Panc1 (cell line): ENCODE data around the gene TPP1. TPM values are rescaled to one million over a fixed set of nuclear protein-coding genes. Genes with fewer than 3 reads are reported as not detected.

ENCODE experiments used
- ATAC-seq: fragments of 200-7000 bp; cut with Tn5 transposase; 2 replicates; pipeline ENCODE4 v1.9.1; 2020; ENCODE audit warnings: mild to moderate bottlenecking, moderate library complexity
- BruUV-seq: library from RNA; stranded (reverse); fragments of 400-500 nt; replicated peaks from 2 replicates; lab custom pipeline; 2021; lab: Mats Ljungman, UMichigan
- CTCF ChIA-PET: fragments of 300-600 bp; sonication (Branson Sonifier 250); formaldehyde crosslinking; loops from one replicate; lab custom pipeline; 2022; ENCODE audit warnings: antibody characterized with exemption; lab: Charles Lee
- POLR2A ChIA-PET: fragments of 300-600 bp; sonication (Branson Sonifier 250); formaldehyde crosslinking; loops from one replicate; lab custom pipeline; 2022; ENCODE audit warnings: antibody characterized with exemption; lab: Charles Lee
- DNase-seq: peaks from one replicate; pipeline ENCODE4 v3.0.0-alpha.2; 2010; ENCODE audit warnings: low read depth, low spot score
- H3K27ac ChIP-seq: 2 replicates; pipeline ENCODE4 v1.5.1; 2011; ENCODE audit warnings: mild to moderate bottlenecking, low read length, inconsistent platforms
- H3K27me3 ChIP-seq: fragments of 200-500 bp; sonication (Bioruptor generic); 2 replicates; pipeline ENCODE4 v1.6.0; 2014; ENCODE audit warnings: low read length, inconsistent platforms; ENCODE audit not compliant: control insufficient read depth, insufficient read depth
- H3K36me3 ChIP-seq: fragments of 200-500 bp; sonication (Bioruptor generic); 2 replicates; pipeline ENCODE4 v1.5.1; 2014; ENCODE audit warnings: inconsistent platforms, mild to moderate bottlenecking, low read length, moderate library complexity; ENCODE audit not compliant: control insufficient read depth, insufficient read depth
- H3K4me1 ChIP-seq: 2 replicates; pipeline ENCODE4 v1.5.1; 2011; ENCODE audit warnings: inconsistent platforms, mild to moderate bottlenecking, low read length, moderate library complexity; ENCODE audit not compliant: control insufficient read depth, insufficient read depth
- H3K4me3 ChIP-seq, 2 experiments: 2 replicates each; pipeline ENCODE4 v1.5.1; 2011 to 2012; ENCODE audit warnings: low read depth in 2 of 2, low read length in 2 of 2, mild to moderate bottlenecking in 2 of 2, inconsistent platforms in 1 of 2, moderate library complexity in 1 of 2
- H3K9me3 ChIP-seq: fragments of 200-500 bp; sonication (Bioruptor generic); 2 replicates; pipeline ENCODE4 v1.5.1; 2014; ENCODE audit warnings: low read depth, mild to moderate bottlenecking, inconsistent platforms, low read length, moderate library complexity; ENCODE audit not compliant: control insufficient read depth, insufficient read depth
- CTCF ChIP-seq: fragments of 450-650 bp; IDR thresholded peaks from 2 replicates; pipeline ENCODE4 v1.5.1; 2017; ENCODE audit warnings: mild to moderate bottlenecking
- POLR2AphosphoS5 ChIP-seq: IDR thresholded peaks from 2 replicates; pipeline ENCODE4 v1.6.1; 2012; ENCODE audit warnings: mild to moderate bottlenecking, low read depth, low read length, moderate library complexity
- REST ChIP-seq, 2 experiments: IDR thresholded peaks; 2 replicates each; pipeline ENCODE4 v1.6.1; 2011 to 2012; ENCODE audit warnings: low read depth in 2 of 2, control low read depth in 1 of 2, low read length in 1 of 2, mild to moderate bottlenecking in 1 of 2, moderate library complexity in 1 of 2; ENCODE audit not compliant: insufficient read depth in 1 of 2
- SIN3A ChIP-seq: IDR thresholded peaks from 2 replicates; pipeline ENCODE4 v1.6.1; 2012; ENCODE audit warnings: low read depth, mild to moderate bottlenecking, low read length, moderate library complexity, borderline replicate concordance; ENCODE audit not compliant: insufficient read depth
- TCF7L2 ChIP-seq: IDR thresholded peaks from 2 replicates; pipeline ENCODE4 v1.6.1; 2011; ENCODE audit warnings: mild to moderate bottlenecking, low read depth, low read length, inconsistent platforms
- in situ Hi-C: cut with HindIII; loops from 2 replicates; pipeline ENCODE4 v1.10.0; 2016; ENCODE audit warnings: low sequenced_read_pairs, low pct_unique_long_range_greater_than_20kb
- intact Hi-C: fragments of 100-400 bp; cut with micrococcal nuclease; formaldehyde crosslinking; loops from one replicate; pipeline ENCODE4 v1.10.0; 2022; ENCODE audit not compliant: unreplicated experiment
- total RNA-seq: library from RNA; stranded (reverse); gene quantifications from one replicate; pipeline ENCODE4 v1.2.1, GENCODE V29; 2021; ENCODE audit not compliant: unreplicated experiment

The TPP1 gene
- total RNA-seq, 1 experiment from 2014 or later: 200 TPM

GRCh38 chr11:6650980-6651379 lies 31.8 kb upstream of the TPP1 start:
- Histone ChIP-seq H3K4me1 (no peaks in the 10 kb centered on the region), H3K36me3 (no peaks in the 10 kb centered on the region; the same call in 1 of the 2 replicates), H3K27ac (no peak overlapping the region), H3K27me3 (peaks cover 59% of the 10 kb centered on the region), H3K4me3 (no peak overlapping the region), H3K9me3 (no peaks in the 10 kb centered on the region)
- no TSS peak for BruUV-seq
- TF ChIP-seq TCF7L2: no peak
- no peak for TF ChIP-seq CTCF
- no peak for TF ChIP-seq REST (IDR thresholded peaks at IDR 0.05; ENCODE audit: insufficient read depth in 1 of 2, low read depth in 2 of 2, low read length in 1 of 2)
- ATAC-seq: no peak
- no peak for DNase-seq
- POLR2A ChIA-PET: no interaction called here
- intact Hi-C loops (no loop called here), in situ Hi-C loops (no loop called here)
- CTCF ChIA-PET: no interaction called here

GRCh38 chr11:6650104-6650503 lies 30.9 kb upstream of the TPP1 start:
- no peak for TF ChIP-seq REST (IDR thresholded peaks at IDR 0.05; ENCODE audit: insufficient read depth in 1 of 2, low read depth in 2 of 2, low read length in 1 of 2)
- TF ChIP-seq POLR2AphosphoS5: no peak
- TF ChIP-seq CTCF: no peak
- no peak for TF ChIP-seq SIN3A
- TF ChIP-seq TCF7L2: no peak
- H3K27me3 ChIP-seq: peaks cover 58% of the 10 kb centered on the region
- no peak for DNase-seq

More at GRCh38 chr11:6650104-6650503, 30.9 kb upstream of the TPP1 start:
- Histone ChIP-seq H3K9me3 (no peaks in the 10 kb centered on the region), H3K4me1 (no peaks in the 10 kb centered on the region), H3K27ac (no peak overlapping the region), H3K36me3 (no peaks in the 10 kb centered on the region; the same call in 1 of the 2 replicates), H3K4me3 (no peak overlapping the region)
- CTCF ChIA-PET: no interaction called here
- no peak for ATAC-seq
- POLR2A ChIA-PET: no interaction called here
- intact Hi-C loops (no loop called here), in situ Hi-C loops (no loop called here)
- BruUV-seq: no TSS peak
